Stimulated activated CD4-positive, alpha-beta T cell treated with anti-CD3 and anti-CD28 coated beads, Interleukin-2, amount 100 ng/mL, for 24 hours (primary cell): ENCODE data around the gene COL4A6.

ENCODE experiments used
- DNase-seq, 2 donors: peaks; one replicate each; pipeline ENCODE4 v3.0.0-alpha.2; 2020

COL4A6 gene

DNA sequence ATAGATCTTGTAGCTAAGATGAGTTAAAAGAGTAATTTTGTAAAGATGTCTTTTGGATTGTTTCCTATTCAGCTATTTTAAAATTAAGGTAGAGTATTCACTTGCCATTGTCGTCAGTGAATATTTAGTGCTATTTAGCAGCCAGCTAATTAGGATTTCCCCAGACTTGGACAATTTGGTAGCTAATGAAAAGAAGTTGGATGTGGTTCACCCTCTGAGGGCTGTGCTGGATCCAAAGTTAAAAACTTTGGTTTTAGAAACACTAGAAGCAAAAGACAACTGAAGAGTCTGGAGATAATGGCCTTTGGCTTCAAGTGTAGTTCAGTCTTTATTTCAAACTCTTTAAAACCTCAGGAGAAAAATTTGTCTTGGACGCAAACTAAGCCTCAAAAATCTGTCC is 305.3 kb downstream of the COL4A6 start:
- no peak for DNase-seq

DNA sequence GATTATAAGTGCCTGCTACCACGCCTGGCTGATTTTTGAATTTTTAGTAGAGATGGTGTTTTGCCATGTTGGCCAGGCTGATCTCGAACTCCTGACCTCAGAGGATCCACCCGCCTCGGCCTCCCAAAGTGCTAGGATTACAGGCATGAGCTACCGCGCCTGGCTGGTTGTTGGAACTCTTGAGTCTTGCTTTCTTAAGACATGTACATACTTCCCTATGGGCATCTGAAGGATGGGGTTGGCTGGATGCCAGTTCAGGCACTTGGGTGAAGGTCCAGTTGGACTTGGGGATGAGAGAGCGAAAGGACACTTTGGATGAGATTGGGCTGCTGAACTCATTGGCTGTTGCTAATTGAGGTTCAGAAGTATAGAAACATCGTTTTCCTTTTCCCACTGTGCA is 306.2 kb downstream of the COL4A6 start:
- no peak for DNase-seq

DNA sequence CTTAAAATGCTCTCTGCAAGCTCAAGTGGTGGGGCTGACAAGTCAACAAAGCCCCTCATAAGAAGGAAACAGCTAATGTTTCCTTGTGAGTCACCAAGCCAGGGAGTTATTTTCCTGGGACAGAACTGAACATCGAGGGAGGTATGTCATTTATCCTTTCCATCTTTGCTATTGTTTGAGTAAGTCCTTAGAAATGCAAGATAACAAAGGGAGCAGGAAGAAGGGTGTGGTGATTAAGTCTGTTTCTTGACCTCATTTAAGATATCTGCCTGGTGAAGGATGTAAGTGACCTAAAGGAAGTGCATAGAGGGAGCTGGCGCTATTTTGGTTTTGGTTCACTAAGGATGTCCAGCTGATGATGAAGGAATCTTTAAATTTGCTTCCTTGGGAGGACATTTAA is 306.8 kb downstream of the COL4A6 start:
- DNase-seq: no peak

DNA sequence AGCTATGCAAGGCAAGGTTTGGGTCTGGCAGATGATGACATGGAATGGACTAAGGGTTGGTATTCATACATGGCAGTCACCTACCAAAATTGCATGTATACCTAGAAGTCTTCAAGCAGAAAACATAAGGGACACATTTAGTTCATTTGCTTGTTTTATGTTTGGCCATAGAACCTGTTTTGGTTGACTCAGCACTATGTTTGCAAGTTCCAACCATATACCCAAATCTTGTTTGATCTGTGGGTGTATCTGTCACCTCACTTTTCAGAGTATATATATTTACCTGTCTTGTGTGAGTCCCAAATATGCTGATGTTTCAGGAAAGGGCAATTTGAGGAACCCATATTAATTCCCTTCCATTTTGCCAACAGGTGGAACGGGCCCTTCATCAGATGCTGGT is 307.3 kb downstream of the COL4A6 start:
- no peak for DNase-seq

DNA sequence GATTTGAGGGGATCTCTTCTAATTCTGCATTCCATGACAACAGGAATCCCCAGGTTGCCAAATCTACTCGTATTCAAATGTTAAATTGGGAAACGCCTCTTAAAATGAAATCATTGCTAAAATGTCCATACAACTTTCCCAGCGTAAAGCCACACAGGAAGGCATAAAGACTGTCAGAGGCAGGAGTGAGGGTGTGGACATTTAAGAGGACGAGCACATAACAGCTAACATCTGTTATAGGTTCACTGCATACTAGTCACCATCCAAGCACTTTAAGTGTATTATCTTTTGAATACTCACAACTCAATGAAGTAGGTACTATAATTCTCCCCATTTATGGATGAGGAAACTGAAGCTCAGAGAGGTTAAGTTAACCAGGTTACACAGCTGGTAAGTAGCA is 311.1 kb downstream of the COL4A6 start:
- no peak for DNase-seq

DNA sequence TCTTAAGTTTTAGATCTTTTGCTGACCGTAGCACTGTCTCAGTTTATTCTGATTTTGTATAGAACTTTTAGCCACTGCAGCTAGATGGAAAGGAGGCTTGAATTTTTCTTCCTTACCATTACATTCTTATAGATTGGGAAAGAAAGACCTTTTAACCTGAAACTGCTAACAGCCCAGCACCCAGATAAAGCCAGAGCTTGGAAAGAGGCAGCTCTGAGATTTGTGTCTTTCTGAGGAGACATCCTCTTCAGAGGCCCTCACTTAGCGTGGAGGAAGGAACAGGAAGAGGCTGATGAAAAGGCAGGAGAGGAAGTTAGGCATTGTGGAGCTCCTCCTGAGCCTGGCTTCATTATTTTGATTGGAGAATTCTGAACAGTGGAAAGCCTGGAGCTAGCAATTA is 311.6 kb downstream of the COL4A6 start:
- no peak for DNase-seq

DNA sequence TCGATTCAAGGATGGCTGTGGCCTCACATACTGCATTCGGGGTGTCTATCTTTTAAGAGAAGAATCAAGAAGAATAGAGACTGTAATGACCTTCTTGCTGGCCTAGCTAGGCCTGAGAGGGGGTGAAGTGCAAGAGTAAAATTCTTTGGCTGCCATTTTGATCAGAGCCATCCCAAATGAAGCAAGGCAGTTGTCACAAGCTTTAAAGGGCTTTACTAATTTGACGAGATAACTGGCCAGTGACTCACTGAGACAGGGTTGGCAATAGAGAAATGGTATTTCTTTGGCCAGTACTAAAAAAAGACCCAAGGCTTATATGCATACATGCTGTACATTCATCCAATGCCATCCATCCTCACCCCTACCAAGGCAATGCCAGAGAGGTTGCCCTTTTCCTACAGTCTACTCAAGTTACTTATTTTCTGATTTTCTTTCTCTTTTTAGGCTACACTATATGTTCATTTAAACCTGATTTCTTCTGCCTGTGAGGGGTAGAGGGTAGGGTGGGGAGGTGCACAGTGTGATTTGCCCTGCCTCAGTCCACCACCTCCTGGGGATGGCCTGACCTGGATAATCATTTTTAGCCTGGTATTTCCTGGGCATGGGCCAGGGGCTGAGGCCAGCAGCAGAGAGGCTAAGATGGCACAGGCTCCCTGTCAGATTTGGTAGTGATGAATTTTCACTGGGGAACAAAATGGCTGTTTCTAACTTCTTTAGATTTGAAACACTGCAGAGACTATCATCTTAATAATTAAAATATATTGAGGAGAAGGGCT is 314.4 kb downstream of the COL4A6 start:
- no peak for DNase-seq

DNA sequence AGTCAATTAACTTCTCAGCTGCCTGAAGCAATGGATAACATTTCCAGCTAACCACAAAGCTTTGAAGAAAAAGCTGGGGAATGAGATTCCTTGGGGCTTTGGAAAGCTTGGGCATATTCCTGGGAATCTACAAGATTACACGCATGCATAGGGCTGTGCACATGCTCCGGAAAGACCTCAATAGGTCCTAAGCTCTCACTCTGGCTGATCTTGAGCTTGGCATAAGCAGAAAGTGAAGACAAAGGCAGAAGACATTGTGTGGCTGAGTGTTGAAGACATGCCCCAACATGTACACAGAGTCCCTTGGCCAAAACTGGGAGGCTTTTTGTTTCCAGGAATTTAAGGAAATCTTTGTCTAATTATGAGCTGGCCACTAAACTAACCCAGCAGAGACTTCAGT is 315.5 kb downstream of the COL4A6 start:
- no peak for DNase-seq

DNA sequence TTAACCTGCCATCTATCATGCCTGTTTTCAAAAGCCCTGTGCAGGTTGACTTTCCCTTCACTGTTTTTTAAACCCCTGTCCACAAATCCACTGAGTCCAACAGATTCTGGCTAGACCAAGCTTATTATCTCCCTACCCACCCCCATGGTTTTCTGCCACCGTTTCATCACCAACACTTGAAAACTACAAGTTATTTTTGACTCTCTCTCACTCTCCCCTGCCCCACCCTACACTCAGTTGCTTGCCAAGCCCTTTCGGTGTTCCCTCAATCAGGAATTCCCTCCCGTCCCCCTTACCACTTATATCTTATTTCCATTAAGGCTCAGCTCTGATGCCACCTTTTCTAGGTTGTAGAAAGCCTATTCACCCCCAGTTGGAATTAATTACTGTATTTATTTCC is 316.9 kb downstream of the COL4A6 start:
- no peak for DNase-seq

DNA sequence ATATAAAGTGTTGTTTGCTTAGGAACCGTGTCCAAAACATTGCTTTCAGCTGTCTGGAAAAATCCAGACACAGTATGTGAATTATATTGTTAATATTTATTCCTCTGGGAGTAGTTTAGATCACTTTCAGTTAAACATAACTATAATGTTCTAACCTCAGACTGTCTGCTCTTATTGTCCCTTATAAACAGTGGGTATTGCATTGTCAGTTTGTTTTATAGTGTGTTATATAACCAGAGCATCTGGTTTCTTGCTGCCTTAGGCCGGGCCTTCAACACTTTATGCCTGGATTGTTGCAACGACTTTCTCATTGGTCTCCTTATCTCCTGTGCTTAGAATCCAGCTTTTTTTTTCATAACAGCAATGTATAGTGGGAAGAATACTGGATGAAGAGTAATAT is 320.2 kb downstream of the COL4A6 start:
- DNase-seq: no peak

DNA sequence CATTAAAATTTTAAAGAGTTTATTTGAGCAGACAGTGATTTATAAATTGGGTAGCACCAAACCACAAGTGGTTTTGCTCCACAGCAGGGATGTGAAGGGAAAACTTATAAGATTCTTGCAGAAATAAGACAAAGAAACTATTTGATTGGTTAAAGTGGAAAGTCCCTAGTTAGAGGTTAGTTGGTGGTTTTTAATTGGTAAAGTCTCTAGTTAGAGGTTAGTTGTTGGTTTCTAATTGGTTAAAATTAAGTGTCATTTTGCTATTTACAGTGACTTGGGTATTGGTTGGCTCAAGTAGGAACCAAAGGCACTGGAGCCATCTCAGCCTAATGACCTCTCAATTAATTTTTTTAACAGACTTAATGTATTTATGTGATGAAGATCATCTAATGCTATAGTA is 323.7 kb downstream of the COL4A6 start:
- no peak for DNase-seq
